ENCODE data around the gene GALM. TPM values are rescaled to one million over a fixed set of nuclear protein-coding genes. Genes with fewer than 3 reads are reported as not detected.

The GALM gene
- total and polyA plus RNA-seq, 2 of the 13 experiments (the other 11 are each of a cell fraction or from before 2014, with no cell fraction given), result 65.5 to 90.0 TPM

DNA sequence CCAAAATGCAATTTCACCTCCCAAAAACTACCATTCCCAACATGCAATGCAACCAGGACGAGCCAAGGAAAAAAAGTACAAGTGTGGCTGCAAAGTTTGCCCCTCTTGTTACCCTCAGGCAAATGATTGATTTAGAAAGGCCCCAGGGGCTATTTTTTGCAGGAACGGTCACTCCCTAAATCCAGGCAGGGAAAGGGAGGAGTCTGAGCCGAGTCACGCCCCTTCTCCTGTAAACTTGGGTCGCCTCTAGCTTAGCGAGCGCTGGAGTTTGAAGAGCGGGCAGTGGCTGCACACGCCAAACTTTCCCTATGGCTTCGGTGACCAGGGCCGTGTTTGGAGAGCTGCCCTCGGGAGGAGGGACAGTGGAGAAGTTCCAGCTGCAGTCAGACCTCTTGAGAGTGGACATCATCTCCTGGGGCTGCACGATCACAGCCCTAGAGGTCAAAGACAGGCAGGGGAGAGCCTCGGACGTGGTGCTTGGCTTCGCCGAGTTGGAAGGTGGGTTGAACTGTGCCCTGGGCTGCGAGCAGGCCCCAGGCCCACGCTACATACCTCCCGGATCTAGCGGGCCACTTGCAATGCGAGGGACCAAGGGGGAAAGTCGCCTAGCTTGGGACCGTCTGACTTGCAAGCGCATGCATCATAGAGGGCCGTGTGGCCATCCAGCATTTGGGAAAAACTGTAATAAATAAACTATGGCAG is at the start of gene GALM (continued):
- TF ChIP-seq RCOR2 (CRISPR knock-in tag; IDR thresholded peaks at IDR 0.05) (peak; percentile 68), SYNCRIP (IDR thresholded peaks at IDR 0.05; ENCODE audit: insufficient read depth, low read depth, low read length) (no peak), SALL1 (CRISPR knock-in tag; IDR thresholded peaks at IDR 0.05) (peak; percentile 85), ZSCAN5A (CRISPR knock-in tag; IDR thresholded peaks at IDR 0.05; ENCODE audit: borderline replicate concordance) (no peak), ZNF788 (CRISPR knock-in tag; IDR thresholded peaks at IDR 0.05; ENCODE audit: borderline replicate concordance) (peak; percentile 31; the same call in 1 of the 2 replicates), SIX4 (CRISPR knock-in tag; IDR thresholded peaks at IDR 0.05) (peak; percentile 37; the same call in 1 of the 2 replicates), ZBTB42 (CRISPR knock-in tag; IDR thresholded peaks at IDR 0.05) (no peak), ZC3H13 (CRISPR knock-in tag; IDR thresholded peaks at IDR 0.05) (peak; percentile 79), ZNF577 (CRISPR knock-in tag; IDR thresholded peaks at IDR 0.05; ENCODE audit: borderline replicate concordance, low read depth) (no peak), RFXANK (CRISPR knock-in tag; IDR thresholded peaks at IDR 0.05) (no peak), SOX5 (CRISPR knock-in tag; IDR thresholded peaks at IDR 0.05; ENCODE audit: borderline replicate concordance) (peak; percentile 32; the same call in 1 of the 2 replicates), ZNF235 (CRISPR knock-in tag; IDR thresholded peaks at IDR 0.05; ENCODE audit: borderline replicate concordance) (peak; percentile 77; the same call in 1 of the 2 replicates)
- TF ChIP-seq, protein P1, sequence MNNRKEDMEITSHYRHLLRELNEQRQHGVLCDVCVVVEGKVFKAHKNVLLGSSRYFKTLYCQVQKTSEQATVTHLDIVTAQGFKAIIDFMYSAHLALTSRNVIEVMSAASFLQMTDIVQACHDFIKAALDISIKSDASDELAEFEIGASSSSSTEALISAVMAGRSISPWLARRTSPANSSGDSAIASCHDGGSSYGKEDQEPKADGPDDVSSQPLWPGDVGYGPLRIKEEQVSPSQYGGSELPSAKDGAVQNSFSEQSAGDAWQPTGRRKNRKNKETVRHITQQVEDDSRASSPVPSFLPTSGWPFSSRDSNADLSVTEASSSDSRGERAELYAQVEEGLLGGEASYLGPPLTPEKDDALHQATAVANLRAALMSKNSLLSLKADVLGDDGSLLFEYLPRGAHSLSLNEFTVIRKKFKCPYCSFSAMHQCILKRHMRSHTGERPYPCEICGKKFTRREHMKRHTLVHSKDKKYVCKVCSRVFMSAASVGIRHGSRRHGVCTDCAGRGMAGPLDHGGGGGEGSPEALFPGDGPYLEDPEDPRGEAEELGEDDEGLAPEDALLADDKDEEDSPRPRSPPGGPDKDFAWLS (CRISPR knock-in tag; IDR thresholded peaks at IDR 0.05; ENCODE audit: borderline replicate concordance), result peak; percentile 93; the same call in 1 of the 2 replicates
- TF ChIP-seq, protein P2, sequence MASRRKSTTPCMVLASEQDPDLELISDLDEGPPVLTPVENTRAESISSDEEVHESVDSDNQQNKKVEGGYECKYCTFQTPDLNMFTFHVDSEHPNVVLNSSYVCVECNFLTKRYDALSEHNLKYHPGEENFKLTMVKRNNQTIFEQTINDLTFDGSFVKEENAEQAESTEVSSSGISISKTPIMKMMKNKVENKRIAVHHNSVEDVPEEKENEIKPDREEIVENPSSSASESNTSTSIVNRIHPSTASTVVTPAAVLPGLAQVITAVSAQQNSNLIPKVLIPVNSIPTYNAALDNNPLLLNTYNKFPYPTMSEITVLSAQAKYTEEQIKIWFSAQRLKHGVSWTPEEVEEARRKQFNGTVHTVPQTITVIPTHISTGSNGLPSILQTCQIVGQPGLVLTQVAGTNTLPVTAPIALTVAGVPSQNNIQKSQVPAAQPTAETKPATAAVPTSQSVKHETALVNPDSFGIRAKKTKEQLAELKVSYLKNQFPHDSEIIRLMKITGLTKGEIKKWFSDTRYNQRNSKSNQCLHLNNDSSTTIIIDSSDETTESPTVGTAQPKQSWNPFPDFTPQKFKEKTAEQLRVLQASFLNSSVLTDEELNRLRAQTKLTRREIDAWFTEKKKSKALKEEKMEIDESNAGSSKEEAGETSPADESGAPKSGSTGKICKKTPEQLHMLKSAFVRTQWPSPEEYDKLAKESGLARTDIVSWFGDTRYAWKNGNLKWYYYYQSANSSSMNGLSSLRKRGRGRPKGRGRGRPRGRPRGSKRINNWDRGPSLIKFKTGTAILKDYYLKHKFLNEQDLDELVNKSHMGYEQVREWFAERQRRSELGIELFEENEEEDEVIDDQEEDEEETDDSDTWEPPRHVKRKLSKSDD (CRISPR knock-in tag; IDR thresholded peaks at IDR 0.05; ENCODE audit: low read depth), result peak; percentile 81; the same call in 1 of the 2 replicates
- TF ChIP-seq, protein P3, sequence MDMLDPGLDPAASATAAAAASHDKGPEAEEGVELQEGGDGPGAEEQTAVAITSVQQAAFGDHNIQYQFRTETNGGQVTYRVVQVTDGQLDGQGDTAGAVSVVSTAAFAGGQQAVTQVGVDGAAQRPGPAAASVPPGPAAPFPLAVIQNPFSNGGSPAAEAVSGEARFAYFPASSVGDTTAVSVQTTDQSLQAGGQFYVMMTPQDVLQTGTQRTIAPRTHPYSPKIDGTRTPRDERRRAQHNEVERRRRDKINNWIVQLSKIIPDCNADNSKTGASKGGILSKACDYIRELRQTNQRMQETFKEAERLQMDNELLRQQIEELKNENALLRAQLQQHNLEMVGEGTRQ (IDR thresholded peaks at IDR 0.05; ENCODE audit: low read depth, low read length), result no peak
- TF ChIP-seq, protein P3 (CRISPR knock-in tag; IDR thresholded peaks at IDR 0.05; ENCODE audit: borderline replicate concordance), result 0 out of 2 replicates have a peak, but pooled peaks have one; percentile 16

Data from HepG2 (cell line).